ENCODE measurements around the gene ZFP62. TPM values are rescaled to one million over a fixed set of nuclear protein-coding genes. Genes with fewer than 3 reads are reported as not detected.

ZFP62 gene
- total RNA-seq, 1 donor from 2014 or later: 22.6 TPM

- Histone ChIP-seq H3K4me3 (no peak overlapping the region), H3K4me1 (no peaks in the 10 kb centered on the region), H3K9me3 (no peaks in the 10 kb centered on the region), H3K27ac (no peak overlapping the region), H3K36me3 (peaks cover 46% of the 10 kb centered on the region), H3K27me3 (no peaks in the 10 kb centered on the region)
- intact Hi-C loops (cut with DNase I): loop anchor here (10.0 kb wide), 1 partner anchor 56 kb away; no protein-coding TSS in a partner anchor
- ATAC-seq (no peak), DNase-seq (no peak)
- TF ChIP-seq CTCF (IDR thresholded peaks at IDR 0.05): no peak
These were observed 10.5 kb downstream of the ZFP62 start for GRCh38 chr5:180850434-180851078.

- Histone ChIP-seq H3K9me3 (no peaks in the 10 kb centered on the region), H3K27ac (no peak overlapping the region), H3K36me3 (peaks cover 39% of the 10 kb centered on the region), H3K4me3 (no peak overlapping the region), H3K27me3 (no peaks in the 10 kb centered on the region), H3K4me1 (no peaks in the 10 kb centered on the region)
- no peak for ATAC-seq
- no peak for DNase-seq
- intact Hi-C loops (cut with DNase I): loop anchor here (10.0 kb wide), 1 partner anchor 55 kb away; no protein-coding TSS in a partner anchor
- TF ChIP-seq CTCF (IDR thresholded peaks at IDR 0.05): no peak
These were observed 11.2 kb downstream of the ZFP62 start for GRCh38 chr5:180849827-180850226.

- Histone ChIP-seq H3K9me3 (no peaks in the 10 kb centered on the region), H3K27me3 (no peaks in the 10 kb centered on the region), H3K36me3 (peaks cover 32% of the 10 kb centered on the region), H3K4me3 (no peak overlapping the region), H3K4me1 (no peaks in the 10 kb centered on the region), H3K27ac (no peak overlapping the region)
- DNase-seq: no peak
- no peak for ATAC-seq
- no peak for TF ChIP-seq CTCF (IDR thresholded peaks at IDR 0.05)
- intact Hi-C loops (cut with DNase I): no loop called here
These were observed 12.2 kb downstream of the ZFP62 start for GRCh38 chr5:180848878-180849277.

- intact Hi-C loops (cut with DNase I): no loop called here
- no peak overlapping the region for H3K4me3 ChIP-seq
- no peak overlapping the region for H3K27ac ChIP-seq
- H3K9me3 ChIP-seq: no peaks in the 10 kb centered on the region
- no peak for ATAC-seq
- TF ChIP-seq CTCF (IDR thresholded peaks at IDR 0.05): no peak
- no peaks in the 10 kb centered on the region for H3K27me3 ChIP-seq
- DNase-seq: no peak
- H3K4me1 ChIP-seq: no peaks in the 10 kb centered on the region
- peaks cover 32% of the 10 kb centered on the region for H3K36me3 ChIP-seq
These were observed 12.8 kb downstream of the ZFP62 start for GRCh38 chr5:180848265-180848664.

GRCh38 chr5:180847026-180847425 is 14.1 kb downstream of the ZFP62 start:
- no peak for DNase-seq
- ATAC-seq: no peak
- Histone ChIP-seq H3K4me1 (no peaks in the 10 kb centered on the region), H3K9me3 (no peaks in the 10 kb centered on the region), H3K36me3 (peaks cover 31% of the 10 kb centered on the region), H3K4me3 (no peak overlapping the region), H3K27ac (no peak overlapping the region), H3K27me3 (no peaks in the 10 kb centered on the region)
- no peak for TF ChIP-seq CTCF (IDR thresholded peaks at IDR 0.05)
- intact Hi-C loops (cut with DNase I): no loop called here

GRCh38 chr5:180844858-180845257 is 16.2 kb downstream of the ZFP62 start:
- intact Hi-C loops (cut with DNase I): no loop called here
- DNase-seq (no peak), ATAC-seq (no peak)
- Histone ChIP-seq H3K27me3 (no peaks in the 10 kb centered on the region), H3K27ac (no peak overlapping the region), H3K4me3 (no peak overlapping the region), H3K4me1 (no peaks in the 10 kb centered on the region), H3K9me3 (no peaks in the 10 kb centered on the region), H3K36me3 (peaks cover 9% of the 10 kb centered on the region)
- no peak for TF ChIP-seq CTCF (IDR thresholded peaks at IDR 0.05)

All from upper lobe of right lung (tissue), 1 donor.